HG03196 (cell line): ENCODE results near the gene GSX2.
"Not testable (repeated sequence)": the region's sequence is repeated elsewhere in the genome, so short reads cannot be mapped to it uniquely, and the experiment has no call there.

Experiments used
- ATAC-seq: cut with Tn5 transposase; IDR thresholded peaks from one replicate; pipeline ENCODE4 v1.9.1; 2021; ENCODE audit not compliant: unreplicated experiment

GSX2 gene

DNA sequence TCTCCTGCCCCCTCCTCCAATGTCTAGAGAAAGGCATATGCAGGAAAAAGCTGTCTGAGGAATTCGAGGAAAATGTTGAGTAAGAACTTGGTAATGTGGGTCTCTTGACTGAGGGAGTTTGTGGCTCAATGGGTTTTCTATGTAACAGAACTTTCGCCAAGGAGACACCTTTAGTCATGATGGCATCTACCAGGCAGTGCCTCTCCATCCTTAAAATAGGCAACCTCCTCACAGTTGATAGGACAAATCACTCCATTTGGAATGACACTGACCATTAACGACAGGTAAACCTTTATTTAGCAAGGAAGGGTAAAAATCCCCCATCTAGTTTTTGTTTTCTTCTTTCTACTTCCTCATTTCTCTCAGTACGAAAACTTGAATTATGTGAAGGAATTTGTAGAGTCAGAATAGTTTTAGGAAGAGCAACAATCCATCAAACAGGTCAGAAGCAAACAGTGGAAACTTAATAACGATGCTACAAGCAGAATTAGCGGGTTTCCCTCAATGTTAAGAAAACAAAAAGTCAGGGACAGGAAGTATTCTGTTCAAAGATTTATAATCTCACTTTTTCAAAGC, 2.7 kb downstream of the GSX2 start:
- ATAC-seq: no peak

DNA sequence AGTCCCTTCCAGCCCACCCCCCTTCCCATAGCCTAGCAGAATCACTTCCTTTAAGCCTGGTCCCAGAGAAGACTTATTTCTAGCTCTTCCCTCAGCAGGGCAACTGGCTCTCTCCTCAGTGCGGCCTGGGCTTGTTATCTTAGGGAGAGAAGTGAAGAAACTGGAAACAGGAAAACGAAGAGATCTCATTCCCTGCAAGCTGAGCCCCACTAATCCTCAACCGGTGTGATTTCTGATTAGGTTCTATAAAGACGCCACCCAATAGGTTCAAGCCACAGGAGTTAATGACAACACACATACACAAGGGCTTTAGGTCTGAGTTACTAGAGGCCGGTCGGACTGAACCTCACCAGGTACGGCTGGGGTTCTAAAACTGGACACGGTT, 3.2 kb downstream of the GSX2 start:
- no peak for ATAC-seq

DNA sequence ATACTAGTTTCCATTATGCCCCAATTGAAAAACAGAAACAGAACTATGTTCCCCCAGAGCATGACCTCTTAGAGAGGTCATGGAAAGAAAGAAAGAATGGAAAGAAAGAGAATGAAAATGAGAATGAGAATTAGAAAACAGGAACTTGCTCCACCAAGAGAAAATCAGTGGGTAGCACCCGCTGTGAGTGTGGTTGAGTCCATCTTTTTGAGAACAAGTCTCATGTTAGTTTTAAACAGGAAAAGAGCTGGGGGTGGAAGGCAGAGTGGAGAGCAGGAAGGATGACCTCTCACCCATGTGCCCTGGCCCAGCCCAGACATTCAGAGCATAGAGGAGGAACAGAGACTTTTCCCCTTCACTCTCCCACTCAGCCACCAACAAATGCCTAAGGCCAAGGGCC, 4.9 kb downstream of the GSX2 start:
- no peak for ATAC-seq

DNA sequence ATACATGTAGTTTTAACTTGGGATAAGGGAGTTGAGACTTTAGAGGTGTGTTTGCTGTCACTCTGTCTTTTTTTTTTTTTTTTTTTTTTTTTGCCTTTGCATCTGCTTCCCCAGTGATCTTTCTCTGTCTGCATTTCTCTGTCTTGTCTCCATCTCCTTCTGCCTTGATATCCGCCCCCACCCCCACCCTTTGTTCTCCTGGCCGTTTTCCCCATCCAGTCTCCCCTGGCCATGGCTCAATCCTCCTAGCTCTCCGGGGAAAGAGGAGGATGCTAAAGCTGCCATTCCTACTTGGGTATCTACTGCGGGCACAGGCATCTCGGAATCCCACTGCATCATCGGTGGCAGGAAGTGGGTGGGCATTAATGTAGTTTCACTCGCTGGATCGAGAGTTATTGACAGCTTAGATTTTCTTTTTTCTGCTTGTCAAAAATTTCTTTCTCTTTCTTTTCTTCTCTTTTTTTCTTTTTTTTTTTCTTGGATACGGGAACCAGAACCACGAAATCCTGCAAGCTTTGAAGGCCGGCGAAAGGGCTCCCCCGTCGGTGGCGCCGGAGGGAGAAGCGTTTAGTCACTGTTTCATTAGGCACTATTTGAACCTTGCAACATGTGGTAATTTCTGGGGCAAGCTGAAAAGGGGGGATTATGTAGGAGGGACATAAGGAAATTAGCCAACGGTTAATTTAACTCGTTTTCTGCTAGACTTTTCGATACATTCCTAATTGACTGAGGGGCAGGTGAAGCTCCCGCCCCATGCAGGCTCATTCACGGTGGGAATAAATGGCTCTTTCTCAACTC, 8.2 kb downstream of the GSX2 start:
- ATAC-seq: no peak

DNA sequence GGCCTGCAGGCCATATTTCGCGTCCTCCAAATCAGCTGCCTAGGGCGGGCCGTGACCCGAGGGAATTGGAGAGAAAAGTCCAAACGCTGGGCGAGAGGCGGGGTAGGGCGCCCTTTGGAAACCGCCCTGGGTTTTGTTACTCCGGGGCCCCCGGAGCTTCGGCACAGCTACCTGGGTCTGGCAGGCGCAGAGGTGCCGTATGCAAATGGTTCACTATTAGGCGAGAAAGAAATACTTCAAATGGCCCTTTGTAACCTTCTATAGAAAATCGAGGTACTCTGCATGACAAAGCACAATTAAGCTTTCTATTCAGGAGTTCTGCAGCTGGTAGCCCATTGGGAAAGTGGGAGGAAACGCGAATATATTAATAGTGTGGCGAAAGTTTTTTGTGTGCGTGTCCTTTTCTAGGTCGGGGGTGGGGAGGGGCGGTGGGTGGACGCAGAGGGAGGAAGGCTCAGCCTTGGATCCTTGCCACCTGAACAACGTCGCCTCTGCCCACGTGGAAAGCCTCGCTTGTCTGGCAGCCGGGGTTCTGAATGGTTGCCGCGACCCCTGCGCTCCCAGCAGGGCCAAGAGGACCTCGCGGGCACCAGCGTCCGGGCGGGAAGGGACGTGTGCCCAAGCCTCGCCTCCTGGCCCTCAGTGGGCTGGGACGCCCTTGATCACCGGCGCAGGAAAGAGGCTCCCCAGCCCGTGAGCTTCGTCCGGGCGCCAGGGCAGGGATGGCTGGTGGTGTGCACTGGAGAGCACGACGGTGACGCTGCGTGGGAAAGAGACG, 9.5 kb downstream of the GSX2 start:
- ATAC-seq: no peak

DNA sequence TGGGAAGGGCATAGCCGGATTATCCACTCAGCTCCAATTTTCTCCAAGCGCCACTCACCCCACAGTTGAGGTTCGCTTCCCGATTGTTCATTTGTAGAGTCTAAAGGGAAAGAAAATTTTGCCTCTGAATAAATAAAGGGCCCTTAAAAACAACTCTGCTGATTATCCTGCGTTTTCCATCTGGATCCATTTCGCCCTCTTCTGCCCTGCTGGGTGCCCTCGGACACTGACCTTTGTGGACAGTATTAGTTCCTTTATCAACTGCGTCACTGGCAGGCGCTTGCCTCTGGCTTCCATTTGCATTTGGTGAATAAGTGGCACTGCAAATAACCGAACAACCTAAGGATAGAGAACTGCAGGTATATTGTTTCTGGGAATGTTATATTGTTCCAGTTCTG, 10.1 kb downstream of the GSX2 start:
- no peak for ATAC-seq

DNA sequence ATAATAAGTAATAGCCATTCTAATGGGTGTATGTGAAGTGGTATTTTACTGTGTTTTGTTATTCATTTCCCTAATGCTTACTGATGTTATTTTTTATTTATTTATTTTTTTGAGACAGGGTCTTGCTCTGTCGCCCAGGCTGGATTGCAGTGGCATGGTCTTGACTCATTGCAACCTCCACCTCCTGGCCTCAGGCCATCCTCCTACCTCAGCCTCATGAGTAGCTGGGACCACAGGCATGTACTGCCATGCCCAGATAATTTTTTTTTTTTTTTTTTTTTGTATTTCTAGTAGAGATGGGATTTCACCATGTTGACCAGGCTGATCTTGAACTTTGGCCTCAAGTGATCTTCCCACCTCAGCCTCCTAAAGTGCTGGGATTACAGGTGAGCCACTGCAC, 13.2 kb downstream of the GSX2 start:
- ATAC-seq: not testable (repeated sequence)

DNA sequence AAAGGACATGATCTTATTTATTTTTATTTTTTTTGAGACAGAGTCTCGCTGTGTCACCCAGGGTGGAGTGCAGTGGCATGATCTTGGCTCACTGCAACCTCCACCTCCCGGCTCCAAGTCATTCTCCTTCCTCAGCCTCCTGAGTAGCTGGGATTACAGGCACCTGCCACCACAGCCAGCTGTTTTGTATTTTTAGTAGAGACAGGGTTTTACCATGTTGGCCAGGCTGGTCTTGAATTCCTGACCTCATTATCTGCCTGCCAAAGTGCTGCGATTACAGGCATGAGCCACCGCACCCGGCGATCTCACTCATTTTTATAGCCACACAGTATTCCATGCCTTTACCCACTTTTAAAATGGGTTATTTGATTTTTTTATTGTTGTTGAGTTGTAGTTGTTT, 16.3 kb downstream of the GSX2 start:
- not testable (repeated sequence) for ATAC-seq

DNA sequence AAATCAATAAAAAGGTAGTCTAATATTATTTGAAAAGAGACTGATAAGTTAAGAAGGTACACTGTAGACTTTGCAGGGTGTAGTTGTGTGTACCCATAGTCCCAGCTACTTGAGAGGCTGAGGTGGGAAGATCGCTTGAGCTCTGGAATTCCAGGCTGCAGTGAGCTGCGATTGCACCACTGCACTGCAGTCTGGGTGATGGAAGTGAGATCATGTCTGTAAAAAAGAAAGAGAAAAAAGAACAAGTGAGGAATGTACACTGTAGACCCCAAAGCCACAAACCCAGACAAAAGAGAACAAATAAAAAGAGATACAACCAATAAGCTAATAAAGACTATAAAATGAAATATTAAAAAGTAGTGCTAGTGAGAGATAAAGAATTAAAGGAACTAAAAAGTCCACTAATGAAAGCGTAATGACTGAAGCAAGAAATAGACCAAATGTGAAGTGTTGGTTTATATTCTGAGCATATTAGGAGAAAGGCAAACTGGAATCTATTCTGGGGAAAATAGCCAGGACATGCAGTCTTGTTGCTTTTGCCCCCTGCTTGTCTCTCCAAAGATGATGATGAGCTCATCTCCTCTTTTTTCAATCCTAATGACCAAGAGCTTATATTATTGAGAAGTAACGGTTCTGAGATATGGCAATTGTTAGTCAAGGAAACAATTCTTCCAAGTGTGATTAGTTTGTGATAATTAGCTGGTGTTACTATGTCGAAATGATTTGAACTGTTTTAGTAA, 19.1 kb downstream of the GSX2 start:
- ATAC-seq: no peak

DNA sequence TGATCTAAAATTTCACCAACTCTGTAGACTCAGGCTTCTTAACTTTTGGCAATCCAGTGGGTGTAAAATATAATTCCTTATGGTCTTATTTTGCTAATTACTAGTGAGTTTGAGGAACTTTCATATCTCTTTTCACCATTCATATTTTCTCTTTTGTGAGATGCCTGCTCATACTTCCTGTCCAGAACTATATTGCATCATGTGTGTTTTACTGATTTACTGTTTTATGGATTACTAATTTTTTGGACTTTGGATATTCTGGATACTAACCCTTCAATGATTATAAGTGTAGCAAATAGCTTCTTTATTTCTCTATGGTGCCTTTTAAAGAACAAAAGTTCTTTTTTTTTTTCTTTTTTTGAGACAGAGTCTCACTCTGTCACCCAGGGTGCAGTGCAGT, 20.6 kb downstream of the GSX2 start:
- no peak for ATAC-seq

DNA sequence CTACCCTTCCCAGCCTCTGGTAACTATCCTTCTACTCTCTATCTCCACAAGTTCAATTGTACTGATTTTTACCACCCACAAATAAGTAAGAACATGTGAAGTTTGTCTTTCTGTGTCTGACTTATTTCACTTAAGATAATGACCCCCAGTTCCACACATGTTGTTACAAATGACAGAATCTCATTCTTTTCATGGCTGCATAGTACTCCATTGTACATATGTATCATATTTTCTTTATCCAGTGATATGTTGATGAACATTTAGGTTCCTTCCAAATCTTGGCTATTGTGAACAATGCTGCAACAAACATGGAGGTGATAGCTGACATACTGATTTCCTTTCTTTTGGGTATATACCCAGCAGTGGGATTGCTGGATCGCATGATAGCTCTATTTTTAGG, 27.7 kb downstream of the GSX2 start:
- ATAC-seq: no peak

DNA sequence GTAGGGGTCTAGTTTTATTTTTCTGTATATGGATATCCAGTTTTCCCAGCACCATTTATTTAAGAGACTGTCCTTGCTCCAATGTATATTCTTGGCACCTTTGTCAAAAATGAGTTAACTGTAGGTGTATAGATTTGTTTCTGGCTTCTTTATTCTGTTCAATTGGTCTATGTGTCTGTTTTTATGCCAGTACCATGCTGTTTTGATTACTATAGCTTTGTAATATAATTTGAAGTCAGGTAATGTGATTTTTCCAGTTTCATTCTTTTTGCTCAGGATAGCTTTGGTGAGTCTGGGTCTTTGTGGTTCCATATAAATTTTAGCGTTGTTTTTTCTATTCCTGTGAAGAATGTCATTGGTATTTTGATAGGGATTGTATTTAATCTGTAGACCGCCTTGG, 28.7 kb downstream of the GSX2 start:
- ATAC-seq: not testable (repeated sequence)

DNA sequence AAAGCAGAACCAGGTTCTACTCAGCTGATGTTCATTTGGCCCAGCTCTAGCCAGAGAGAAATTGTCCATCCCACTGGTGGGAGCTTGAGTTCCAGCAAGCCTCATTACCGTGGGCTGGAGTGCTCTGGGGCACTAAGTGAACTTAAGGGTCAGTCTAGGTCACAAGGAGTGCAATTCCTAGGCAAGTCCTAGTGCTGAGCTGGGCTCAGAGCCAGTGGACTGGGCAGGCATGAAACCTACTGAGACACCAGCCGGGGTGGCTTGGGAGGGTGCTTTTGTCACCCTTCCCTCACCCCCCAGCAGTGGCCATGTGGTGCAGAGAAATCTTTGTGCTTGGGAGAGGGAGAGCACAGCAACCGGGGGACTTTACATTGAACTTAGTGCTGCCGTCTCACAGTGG, 39.4 kb downstream of the GSX2 start:
- ATAC-seq: no peak

DNA sequence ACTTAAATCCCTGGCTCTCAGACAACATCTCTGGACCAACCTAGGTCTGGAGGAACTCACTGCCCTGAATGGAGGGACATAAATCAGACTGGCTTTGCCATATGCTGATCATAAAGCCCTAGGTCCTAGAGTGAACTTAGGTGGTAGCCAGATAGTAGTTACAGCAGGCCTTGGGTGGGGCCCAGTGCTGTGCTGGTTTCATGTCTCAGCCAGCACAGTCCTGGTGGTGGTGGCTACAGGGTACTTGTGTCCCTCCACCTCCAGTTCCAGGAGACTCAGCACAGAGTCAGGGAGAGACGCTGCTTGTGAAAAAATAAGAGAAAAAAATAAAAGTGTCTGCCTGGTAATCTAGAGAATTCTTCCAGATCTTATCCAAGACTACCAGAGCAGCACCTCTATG, 40.3 kb downstream of the GSX2 start:
- ATAC-seq: no peak

DNA sequence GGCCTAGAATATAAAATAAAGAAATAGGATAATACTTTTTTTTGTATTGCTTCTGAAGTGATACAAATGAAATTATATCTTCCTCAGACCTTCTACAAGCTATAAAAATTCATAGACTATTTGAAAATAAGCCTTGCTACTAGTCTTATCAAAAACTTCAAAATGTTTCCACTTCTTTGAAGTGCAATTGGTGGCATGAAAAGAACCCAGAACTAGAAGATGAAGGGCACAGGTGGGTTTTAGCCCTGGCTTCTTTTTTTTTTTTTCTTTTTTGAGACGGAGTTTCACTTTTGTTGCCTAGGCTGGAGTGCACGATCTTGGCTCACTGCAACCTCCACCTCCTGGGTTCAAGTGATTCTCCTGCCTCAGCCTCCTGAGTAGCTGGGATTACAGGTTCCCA, 44.2 kb downstream of the GSX2 start:
- no peak for ATAC-seq

DNA sequence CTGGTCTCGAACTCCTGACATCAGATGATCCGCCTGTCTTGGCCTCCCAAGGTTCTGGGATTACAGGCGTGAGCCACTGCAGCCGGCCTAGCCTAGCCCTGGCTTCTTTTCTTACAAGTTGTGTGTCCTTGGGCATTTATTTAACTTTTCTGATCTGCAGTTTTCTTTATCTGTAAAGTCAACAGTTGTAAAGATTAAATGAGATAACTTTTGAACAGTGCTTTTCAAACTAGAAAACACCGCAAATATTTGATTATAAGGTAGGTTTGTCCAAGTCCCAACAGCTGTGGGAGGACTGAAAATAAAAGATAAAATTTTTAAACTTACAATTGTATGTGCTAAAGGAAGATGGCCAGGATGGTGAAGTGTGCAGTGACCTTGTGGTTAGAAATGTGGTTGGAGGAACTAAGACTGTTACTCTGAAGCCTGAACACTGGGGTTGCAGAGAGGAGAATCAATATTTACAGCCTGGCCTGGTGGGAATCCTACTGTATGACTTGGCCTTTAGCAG, 44.8 kb downstream of the GSX2 start:
- no peak for ATAC-seq

DNA sequence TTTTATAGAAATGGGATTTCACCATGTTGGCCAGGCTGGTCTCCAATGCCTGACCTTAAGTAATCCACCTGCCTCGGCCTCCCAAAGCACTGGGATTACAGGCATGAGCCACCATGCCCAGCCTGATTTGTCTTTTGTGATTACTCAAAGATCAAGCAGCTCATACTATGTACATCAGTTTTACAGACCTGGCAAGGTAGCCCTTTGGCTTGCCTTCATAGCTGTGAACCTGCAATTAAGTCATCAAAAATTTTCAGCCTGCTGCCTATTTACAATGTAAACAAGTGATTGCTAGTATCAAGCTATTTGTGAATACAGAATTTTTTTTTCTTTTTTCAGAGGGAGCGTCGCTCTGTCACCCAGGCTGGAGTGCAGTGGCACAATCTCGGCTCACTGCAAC, 46.2 kb downstream of the GSX2 start:
- ATAC-seq: no peak

DNA sequence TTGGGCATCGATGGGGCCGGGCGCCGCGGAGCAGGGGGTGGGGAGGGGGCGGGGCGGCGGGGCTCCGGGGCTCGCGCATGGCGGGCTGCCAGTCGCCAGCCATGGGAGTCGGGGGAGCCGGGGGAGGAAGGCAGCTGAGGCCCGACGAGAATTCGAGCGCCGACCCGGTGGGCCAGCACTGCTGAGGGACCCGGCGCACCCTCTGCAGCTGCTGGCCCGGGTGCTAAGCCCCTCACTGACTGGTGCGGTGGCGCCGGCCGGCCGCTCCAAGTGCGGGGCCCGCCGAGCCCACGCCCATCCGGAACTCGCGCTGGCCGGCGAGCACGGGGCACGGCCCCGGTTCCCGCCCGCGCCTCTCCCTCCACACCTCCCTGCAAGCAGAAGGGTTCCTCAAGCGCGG, 49.4 kb downstream of the GSX2 start:
- ATAC-seq: no peak
